ENCODE results near the gene C9orf78.

C9orf78 gene

DNA sequence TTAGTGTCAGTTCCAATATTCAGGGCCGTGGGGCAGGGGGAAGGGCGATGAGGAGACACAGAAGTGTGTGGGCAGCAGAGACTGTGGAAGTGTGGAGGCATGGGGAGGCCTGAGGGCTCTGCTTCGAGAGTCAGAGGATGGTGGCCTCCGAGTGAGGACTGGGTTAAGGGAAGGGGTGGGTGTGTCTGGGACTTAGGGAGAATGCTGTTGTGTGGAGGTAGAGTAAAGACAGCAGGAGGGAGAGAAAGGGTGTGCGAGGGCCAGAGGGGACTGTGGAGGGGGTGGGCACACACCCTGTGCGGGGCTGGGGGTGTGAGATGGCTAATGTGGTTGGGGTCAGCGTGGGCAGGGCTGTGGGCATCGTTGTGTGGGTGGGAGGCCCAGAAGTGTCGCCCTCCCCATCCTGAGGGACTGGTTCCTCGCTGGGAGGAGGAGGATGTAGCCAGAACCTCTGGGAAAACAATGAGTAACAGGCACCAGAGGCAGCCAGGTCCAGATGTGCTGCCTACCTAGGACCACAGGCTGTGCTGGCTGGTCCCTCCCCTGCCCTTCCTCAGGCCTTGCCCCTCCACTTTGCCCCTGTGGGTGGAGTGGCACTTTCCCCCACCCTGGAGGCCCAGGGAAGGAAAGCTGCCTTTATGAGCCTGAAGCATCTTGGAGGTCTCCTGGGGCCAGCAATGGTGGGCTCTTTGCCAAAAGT lies 4.4 kb upstream of the C9orf78 start:
- DNase-seq (ENCODE audit: low read depth), result no peak
- TF ChIP-seq, protein P1, sequence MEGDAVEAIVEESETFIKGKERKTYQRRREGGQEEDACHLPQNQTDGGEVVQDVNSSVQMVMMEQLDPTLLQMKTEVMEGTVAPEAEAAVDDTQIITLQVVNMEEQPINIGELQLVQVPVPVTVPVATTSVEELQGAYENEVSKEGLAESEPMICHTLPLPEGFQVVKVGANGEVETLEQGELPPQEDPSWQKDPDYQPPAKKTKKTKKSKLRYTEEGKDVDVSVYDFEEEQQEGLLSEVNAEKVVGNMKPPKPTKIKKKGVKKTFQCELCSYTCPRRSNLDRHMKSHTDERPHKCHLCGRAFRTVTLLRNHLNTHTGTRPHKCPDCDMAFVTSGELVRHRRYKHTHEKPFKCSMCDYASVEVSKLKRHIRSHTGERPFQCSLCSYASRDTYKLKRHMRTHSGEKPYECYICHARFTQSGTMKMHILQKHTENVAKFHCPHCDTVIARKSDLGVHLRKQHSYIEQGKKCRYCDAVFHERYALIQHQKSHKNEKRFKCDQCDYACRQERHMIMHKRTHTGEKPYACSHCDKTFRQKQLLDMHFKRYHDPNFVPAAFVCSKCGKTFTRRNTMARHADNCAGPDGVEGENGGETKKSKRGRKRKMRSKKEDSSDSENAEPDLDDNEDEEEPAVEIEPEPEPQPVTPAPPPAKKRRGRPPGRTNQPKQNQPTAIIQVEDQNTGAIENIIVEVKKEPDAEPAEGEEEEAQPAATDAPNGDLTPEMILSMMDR (conservative IDR thresholded peaks at IDR 0.05; ENCODE audit: low read depth, low read length), result no peak
- no peak overlapping the region for H3K4me3 ChIP-seq (ENCODE audit: low read length)

DNA sequence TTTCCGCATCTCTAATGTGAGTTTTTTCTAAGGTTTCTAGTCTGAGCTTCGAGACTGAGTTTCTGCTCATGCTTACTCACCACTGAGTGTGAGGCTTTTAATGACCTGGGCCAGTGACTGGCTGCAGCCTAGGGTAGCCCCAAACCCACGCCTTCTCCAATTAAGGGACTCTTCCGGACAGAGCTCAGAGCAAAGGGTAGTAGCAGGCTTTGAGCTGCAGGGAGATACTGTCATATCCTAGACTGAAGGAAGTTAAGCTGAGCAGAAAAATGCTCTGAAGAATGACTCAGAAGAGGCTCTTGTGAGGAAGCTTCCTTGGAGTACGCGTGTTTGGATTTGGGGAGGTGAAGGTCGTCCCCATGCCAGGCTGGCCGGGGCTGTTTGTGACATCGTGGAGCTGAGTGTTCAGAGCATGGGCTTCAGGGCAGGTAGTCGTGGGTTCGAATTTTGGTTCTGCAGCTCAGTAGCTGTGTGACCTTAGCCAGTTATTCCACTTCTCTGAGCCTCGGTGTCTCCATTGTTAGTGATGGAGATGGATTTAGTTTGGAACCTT lies 3.7 kb upstream of the C9orf78 start:
- TF ChIP-seq, protein P1 (conservative IDR thresholded peaks at IDR 0.05; ENCODE audit: low read depth, low read length), result no peak
- no peak overlapping the region for H3K4me3 ChIP-seq (ENCODE audit: low read length)
- DNase-seq (ENCODE audit: low read depth), result no peak

DNA sequence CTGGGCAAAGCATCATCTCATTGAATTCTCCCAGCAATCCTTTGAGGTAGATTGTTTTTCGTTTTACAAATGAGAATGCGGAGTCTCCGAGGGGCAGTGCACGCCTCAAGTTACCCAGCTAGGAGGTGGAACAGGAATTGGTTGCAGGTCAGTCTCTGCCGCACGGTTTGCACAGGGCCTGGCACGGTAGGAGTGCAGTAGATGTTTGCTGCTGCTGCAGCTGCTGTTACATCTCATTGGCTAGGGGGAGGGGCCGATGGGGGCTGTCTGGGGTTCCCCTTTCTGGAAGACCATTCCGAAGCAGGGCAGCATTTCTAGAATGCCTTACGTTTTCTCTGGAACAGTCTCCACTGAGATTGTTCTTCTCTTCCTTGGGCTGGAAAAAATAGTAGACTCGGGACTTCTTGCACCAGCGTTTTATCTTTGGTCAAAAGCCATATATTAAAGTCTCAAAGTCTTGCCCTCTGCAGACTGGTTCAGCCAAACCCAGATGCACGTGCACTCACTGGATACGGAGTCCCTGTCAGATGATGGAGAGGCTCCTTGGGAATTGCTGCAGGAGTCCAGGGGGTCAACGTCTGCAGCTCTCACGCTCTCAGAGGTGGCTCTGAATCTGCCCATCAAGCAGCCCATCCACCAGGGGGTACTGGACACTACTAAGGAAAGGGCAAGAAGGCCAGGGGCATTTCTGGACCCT lies 1.4 kb upstream of the C9orf78 start:
- TF ChIP-seq, protein P1 (conservative IDR thresholded peaks at IDR 0.05; ENCODE audit: low read depth, low read length), result no peak
- DNase-seq (ENCODE audit: low read depth), result no peak
- peak overlapping the region; percentile 96 for H3K4me3 ChIP-seq (ENCODE audit: low read length)

DNA sequence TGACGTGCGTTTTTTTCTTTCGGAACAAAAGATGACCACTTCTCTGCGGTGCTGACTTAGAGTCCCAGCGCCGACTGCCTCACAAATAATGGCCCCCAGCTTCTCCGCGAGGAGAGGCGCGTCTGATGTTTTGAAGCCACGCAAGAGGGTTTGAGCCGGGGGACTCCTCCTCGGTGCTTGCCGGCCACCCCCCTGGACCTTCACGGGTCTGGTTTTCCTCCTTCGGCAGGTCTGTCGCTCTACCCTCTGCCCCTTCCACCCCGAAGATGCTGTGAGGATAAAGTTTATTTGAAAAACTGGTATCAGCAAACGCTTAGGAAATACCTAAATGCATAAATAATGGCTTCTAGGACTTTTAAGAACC lies 767 bp upstream of the C9orf78 start:
- DNase-seq (ENCODE audit: low read depth), result no peak
- H3K4me3 ChIP-seq (ENCODE audit: low read length), result peak overlapping the region; percentile 96

DNA sequence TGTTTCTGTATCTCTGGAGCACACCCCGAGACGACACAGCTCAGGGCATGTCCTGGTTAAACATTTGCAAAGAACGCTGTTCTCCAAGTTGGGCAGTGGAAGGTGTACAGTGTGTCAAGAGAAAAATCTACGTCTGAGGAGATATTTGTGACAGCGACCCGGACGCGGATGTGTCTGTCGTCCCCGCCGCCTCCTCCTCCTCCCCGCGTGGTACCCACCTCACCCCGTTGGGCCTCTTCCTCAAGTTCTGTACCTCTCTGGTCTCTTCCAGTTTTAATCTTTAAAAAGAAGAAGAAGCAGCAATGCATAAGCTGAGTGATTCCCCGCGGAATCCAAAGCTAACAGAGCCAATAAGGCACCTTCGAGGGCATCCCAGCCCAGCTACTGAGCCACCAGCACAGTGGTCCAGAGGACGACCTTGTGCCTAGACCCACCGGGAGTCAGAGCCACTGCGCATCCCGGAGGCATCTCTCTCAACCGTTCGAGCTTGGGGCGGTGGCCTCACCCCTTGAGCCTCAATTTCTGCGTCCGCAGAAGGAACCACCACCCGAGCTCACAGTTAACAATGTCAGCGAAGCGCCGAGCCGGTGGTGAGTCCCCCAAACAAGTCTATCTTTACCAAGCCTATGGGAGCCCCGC lies 467 bp downstream of the C9orf78 start:
- no peak for DNase-seq (ENCODE audit: low read depth)
- TF ChIP-seq, protein P1 (conservative IDR thresholded peaks at IDR 0.05; ENCODE audit: low read depth, low read length), result no peak

More for the DNA sequence above, 767 bp upstream of the C9orf78 start:
- TF ChIP-seq, protein P1 (conservative IDR thresholded peaks at IDR 0.05; ENCODE audit: low read depth, low read length), result no peak

DNA sequence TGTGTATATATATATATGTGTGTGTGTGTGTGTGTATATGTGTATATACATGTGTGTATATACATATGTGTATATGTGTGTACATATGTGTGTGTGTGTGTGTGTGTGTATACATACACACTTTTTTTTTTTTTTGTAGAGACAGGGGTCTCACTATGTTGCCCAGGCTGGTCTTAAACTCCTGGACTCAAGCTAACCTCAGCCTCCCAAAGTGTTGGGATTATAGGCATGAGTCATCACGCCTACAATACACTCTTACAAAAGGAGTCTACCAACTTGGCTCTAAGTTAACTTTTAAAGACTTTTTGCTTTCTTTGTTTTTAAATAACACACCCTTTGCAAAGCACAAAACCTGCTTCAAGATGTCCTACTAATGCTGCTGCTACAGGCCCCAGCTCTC lies 2.1 kb downstream of the C9orf78 start:
- TF ChIP-seq, protein P1 (conservative IDR thresholded peaks at IDR 0.05; ENCODE audit: low read depth, low read length), result no peak
- H3K4me3 ChIP-seq (ENCODE audit: low read length), result no peak overlapping the region
- no peak for DNase-seq (ENCODE audit: low read depth)

More for the DNA sequence above, 467 bp downstream of the C9orf78 start:
- peak overlapping the region; percentile 96 for H3K4me3 ChIP-seq (ENCODE audit: low read length)
